SK-N-MC (cell line): ENCODE data around the gene FNIP2.

ENCODE experiments used
- EZH2 ChIP-seq: fragments of 200-600 bp; sonication (generic); IDR thresholded peaks from one replicate; pipeline ENCODE4 v1.6.1; 2017; ENCODE audit warnings: antibody characterized with exemption
- FOXP2 ChIP-seq: optimal IDR thresholded peaks from 2 replicates; pipeline ENCODE3; 2011; ENCODE audit warnings: mild to moderate bottlenecking, moderate library complexity; ENCODE audit not compliant: insufficient read depth; ENCODE audit errors: extremely low read length, control extremely low read depth
- POLR2AphosphoS5 ChIP-seq: IDR thresholded peaks from 2 replicates; pipeline ENCODE4 v1.6.1; 2012; ENCODE audit warnings: mild to moderate bottlenecking, low read depth, low read length, borderline replicate concordance

DNA sequence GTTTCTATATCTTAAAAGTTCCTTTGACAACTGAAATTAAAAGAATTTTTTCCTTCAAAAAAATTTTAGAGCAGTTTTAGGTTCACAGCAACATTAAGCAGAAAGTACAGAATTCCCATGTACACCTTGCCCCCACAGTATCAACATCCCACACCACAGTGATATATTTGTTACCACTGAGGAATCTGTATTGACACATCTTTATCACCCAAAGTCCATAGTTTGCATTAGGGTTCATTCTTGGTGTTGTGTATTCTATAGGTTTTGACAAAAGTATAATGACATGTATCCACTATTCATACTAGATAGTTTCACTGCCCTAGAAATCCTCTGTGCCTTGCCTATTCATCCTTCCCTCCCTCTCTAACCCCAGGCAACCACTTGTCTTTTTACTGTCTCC is 43.7 kb downstream of the FNIP2 start:
- TF ChIP-seq POLR2AphosphoS5 (no peak), EZH2 (no peak), FOXP2 (no peak)
